Upper lobe of left lung (tissue), 4 donors: ENCODE data around the gene HCAR1.
"Not testable (repeated sequence)": the region's sequence is repeated elsewhere in the genome, so short reads cannot be mapped to it uniquely, and the experiment has no call there.

Experiments used
- EP300 ChIP-seq, 4 donors: sonication (generic); formaldehyde crosslinking; IDR thresholded peaks; one replicate each; pipeline ENCODE4 v1.5.1; 2017; ENCODE audit warnings: antibody characterized with exemption in 4 of 4, control low read depth in 2 of 4
- POLR2A ChIP-seq, 4 donors: fragments of 450-650 bp; IDR thresholded peaks; one replicate each; pipeline ENCODE4 v1.5.1; 2016 to 2017; ENCODE audit warnings: antibody characterized with exemption in 4 of 4, mild to moderate bottlenecking in 2 of 4
- POLR2AphosphoS5 ChIP-seq, 2 donors: sonication (generic); formaldehyde crosslinking; IDR thresholded peaks; one replicate each; pipeline ENCODE4 v1.5.1; 2017; ENCODE audit warnings: antibody characterized with exemption in 2 of 2
- TF ChIP-seq, protein P1 (sequence below), 6 experiments: fragments of 450-650 bp in 4 of 6; fragments of 200-600 bp in 2 of 6; sonication (generic) in 2 of 6; IDR thresholded peaks; one replicate each; pipeline ENCODE4 v1.5.1; 2016 to 2019; ENCODE audit warnings: antibody characterized with exemption in 6 of 6

GRCh38 chr12:122676781-122677180 is 53.9 kb downstream of the HCAR1 start:
- not testable (repeated sequence) for TF ChIP-seq POLR2A, POLR2AphosphoS5, EP300 (IDR thresholded peaks at IDR 0.05)
- TF ChIP-seq, protein P1, sequence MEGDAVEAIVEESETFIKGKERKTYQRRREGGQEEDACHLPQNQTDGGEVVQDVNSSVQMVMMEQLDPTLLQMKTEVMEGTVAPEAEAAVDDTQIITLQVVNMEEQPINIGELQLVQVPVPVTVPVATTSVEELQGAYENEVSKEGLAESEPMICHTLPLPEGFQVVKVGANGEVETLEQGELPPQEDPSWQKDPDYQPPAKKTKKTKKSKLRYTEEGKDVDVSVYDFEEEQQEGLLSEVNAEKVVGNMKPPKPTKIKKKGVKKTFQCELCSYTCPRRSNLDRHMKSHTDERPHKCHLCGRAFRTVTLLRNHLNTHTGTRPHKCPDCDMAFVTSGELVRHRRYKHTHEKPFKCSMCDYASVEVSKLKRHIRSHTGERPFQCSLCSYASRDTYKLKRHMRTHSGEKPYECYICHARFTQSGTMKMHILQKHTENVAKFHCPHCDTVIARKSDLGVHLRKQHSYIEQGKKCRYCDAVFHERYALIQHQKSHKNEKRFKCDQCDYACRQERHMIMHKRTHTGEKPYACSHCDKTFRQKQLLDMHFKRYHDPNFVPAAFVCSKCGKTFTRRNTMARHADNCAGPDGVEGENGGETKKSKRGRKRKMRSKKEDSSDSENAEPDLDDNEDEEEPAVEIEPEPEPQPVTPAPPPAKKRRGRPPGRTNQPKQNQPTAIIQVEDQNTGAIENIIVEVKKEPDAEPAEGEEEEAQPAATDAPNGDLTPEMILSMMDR (IDR thresholded peaks at IDR 0.05) = not testable (repeated sequence)
